ENCODE data around the gene MFSD6L. TPM values are rescaled to one million over a fixed set of nuclear protein-coding genes. Genes with fewer than 3 reads are reported as not detected.
A peak's percentile ranks its signal among the peaks of the same experiment; 100 is the strongest.

The MFSD6L gene
- total RNA-seq, 4 donors from 2014 or later = 0.17 to 0.33 TPM; not detected in 2

DNA sequence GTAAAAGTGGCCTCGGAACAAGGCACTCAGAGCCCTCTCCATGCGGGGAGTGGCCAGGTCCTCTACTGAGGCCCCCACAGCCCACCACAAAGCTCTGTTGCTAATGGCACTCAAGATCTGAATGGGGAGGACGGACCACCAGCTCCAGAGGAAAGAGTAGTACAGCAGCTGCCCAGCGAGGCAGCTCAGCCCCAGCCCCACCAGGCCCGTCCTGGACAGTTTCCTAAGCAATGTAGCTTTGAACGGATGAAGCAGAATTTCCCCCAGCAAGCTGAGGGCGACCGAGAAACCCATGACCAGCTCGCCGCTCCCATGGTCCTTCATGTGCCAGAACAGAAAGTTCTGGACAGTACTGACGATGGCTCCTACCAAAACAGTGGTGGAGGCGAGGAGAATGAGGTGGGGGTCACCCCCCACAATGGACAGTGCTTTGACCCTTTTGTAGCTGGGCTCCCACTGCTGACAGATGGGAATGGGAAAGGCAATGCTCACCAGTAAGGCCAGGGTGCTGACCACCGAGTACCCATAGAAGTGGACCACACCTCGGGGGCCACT, 1.5 kb downstream of the MFSD6L start:
- H3K4me1 ChIP-seq = peaks cover 0 to 9% (median 5%) of the 10 kb centered on the region in 4 donors
- no peaks in the 10 kb centered on the region for H3K9me3 ChIP-seq
- peak; percentile 68 for DNase-seq (ENCODE audit: extremely low spot score)
- H3K27me3 ChIP-seq = peaks cover 0 to 44% (median 3%) of the 10 kb centered on the region in 4 donors
- H3K4me3 ChIP-seq = no peak overlapping the region
- intact Hi-C loops (cut with DNase I) = no loop called here
- TF ChIP-seq EP300 (IDR thresholded peaks at IDR 0.05) (no peak), CTCF (IDR thresholded peaks at IDR 0.05) (no peak), POLR2A (IDR thresholded peaks at IDR 0.05; ENCODE audit: low read depth) (no peak), POLR2AphosphoS5 (IDR thresholded peaks at IDR 0.05) (no peak)
- peaks cover 0 to 2% (median 0%) of the 10 kb centered on the region in 4 donors for H3K36me3 ChIP-seq
- no peak overlapping the region for H3K27ac ChIP-seq (replicated peaks in 1 of 4)
- 82% methylated on average over 13 of the region's 14 CpGs for WGBS

DNA sequence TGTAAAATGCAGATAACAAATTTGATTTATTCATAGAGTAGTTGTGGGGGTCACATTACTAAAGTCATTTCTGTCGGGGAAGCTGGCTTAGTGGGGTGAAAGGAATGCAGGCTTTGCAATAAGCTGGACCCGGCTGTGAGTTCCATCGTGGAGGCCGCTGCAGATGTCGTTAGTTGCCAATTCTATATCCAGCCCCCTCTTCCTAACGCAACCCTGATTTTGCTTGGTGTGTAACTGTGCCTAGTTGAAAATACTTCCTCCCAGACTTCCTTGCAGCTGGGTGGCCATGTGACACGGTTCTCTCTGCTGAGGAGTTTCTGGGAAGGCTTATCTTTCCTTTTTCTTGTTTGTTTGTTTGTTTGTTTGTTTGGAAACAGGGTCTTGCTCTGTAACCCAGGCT, 4.5 kb downstream of the MFSD6L start:
- peak; percentile 66 for DNase-seq (ENCODE audit: extremely low spot score)
- TF ChIP-seq EP300 (IDR thresholded peaks at IDR 0.05) (no peak), CTCF (IDR thresholded peaks at IDR 0.05) (no peak), POLR2A (IDR thresholded peaks at IDR 0.05; ENCODE audit: low read depth) (no peak), POLR2AphosphoS5 (IDR thresholded peaks at IDR 0.05) (no peak)
- intact Hi-C loops (cut with DNase I) = no loop called here
- Histone ChIP-seq H3K4me1 (peaks cover 0 to 9% (median 5%) of the 10 kb centered on the region in 4 donors), H3K9me3 (peaks cover 0 to 16% (median 12%) of the 10 kb centered on the region in 4 donors), H3K27me3 (peaks cover 0 to 25% (median 3%) of the 10 kb centered on the region in 4 donors), H3K27ac (replicated peaks in 1 of 4) (no peak overlapping the region), H3K36me3 (no peaks in the 10 kb centered on the region), H3K4me3 (no peak overlapping the region)
- 55% methylated on average over 7 of the region's 7 CpGs for WGBS

DNA sequence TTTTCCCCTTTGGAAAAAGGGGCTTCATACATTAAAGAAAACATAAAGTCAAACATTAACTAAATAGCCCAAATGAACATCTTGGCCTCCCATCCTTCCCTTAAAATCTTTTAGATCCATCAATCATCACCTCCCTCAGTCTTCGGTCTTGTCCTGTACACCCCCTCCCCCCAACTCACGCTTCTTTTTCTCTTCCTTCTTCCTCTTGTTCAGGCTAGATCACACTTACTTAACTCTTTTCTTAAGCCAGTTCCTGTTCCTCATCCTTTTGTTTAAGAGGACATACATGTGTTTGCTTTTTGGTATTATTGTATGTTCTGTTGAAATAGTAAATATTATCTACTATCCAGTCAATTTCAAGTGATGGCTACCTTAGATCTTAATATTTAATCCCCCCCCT, 5.5 kb downstream of the MFSD6L start:
- peaks cover 0 to 15% (median 0%) of the 10 kb centered on the region in 4 donors for H3K27me3 ChIP-seq
- DNase-seq (ENCODE audit: extremely low spot score) = peak; percentile 86
- no peak overlapping the region for H3K27ac ChIP-seq (replicated peaks in 1 of 4)
- 39% methylated on average over 2 of the region's 2 CpGs for WGBS
- H3K4me1 ChIP-seq = no peaks in the 10 kb centered on the region
- H3K4me3 ChIP-seq = no peak overlapping the region
- H3K9me3 ChIP-seq = peaks cover 0 to 16% (median 12%) of the 10 kb centered on the region in 4 donors
- TF ChIP-seq EP300 (IDR thresholded peaks at IDR 0.05) = no peak
- no peak for TF ChIP-seq CTCF (IDR thresholded peaks at IDR 0.05)
- TF ChIP-seq POLR2AphosphoS5 (IDR thresholded peaks at IDR 0.05) = no peak
- no peak for TF ChIP-seq POLR2A (IDR thresholded peaks at IDR 0.05; ENCODE audit: low read depth)
- intact Hi-C loops (cut with DNase I) = no loop called here
- no peaks in the 10 kb centered on the region for H3K36me3 ChIP-seq

DNA sequence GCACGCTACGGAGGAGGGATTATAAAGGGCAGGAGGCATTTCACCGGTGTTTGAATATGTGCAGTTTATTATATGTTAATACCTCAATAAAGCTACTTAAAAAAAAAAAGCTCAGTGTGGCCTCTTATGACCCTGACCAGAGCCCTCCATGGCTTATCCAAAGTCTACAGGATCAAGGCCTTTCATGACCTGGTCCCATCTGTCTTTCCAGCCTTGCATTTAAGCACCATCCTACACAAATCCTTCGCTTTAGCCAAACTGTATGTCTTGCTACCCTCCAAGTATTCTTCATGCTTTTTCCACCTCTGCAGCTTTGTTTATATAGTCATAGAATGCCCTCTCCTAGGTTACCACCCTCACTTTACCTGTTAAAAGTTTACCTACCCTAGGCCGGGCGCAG, 6.5 kb downstream of the MFSD6L start:
- H3K36me3 ChIP-seq = no peaks in the 10 kb centered on the region
- 65% methylated on average over 6 of the region's 6 CpGs for WGBS
- peaks cover 0 to 16% (median 12%) of the 10 kb centered on the region in 4 donors for H3K9me3 ChIP-seq
- no peak overlapping the region for H3K4me3 ChIP-seq
- H3K27me3 ChIP-seq = peaks cover 0 to 5% (median 0%) of the 10 kb centered on the region in 4 donors
- H3K4me1 ChIP-seq = no peaks in the 10 kb centered on the region
- TF ChIP-seq POLR2A (IDR thresholded peaks at IDR 0.05; ENCODE audit: low read depth) (no peak), CTCF (IDR thresholded peaks at IDR 0.05) (no peak), POLR2AphosphoS5 (IDR thresholded peaks at IDR 0.05) (no peak)
- peak; percentile 55 for DNase-seq (ENCODE audit: extremely low spot score)
- intact Hi-C loops (cut with DNase I) = no loop called here
- H3K27ac ChIP-seq (replicated peaks in 1 of 4) = no peak overlapping the region

DNA sequence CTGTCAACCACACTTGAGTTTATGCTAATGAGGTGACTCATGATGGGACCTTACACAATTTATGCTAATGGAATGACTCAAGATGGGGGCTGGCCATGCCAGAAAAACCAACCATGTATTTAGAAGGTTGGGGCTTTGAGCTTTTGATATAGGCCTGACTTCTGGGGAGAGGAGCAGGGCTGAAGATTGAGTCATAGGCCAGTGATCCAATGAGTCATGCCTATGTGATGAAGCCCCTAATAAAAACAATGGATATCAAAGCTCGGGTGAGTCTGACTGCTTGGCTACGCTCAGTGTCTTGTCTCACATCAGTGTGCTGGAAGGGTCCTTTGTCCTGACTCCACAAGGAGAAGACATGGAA, 7.3 kb downstream of the MFSD6L start:
- intact Hi-C loops (cut with DNase I) = no loop called here
- peak; percentile 24 for DNase-seq (ENCODE audit: extremely low spot score)
- H3K4me3 ChIP-seq = no peak overlapping the region
- no peaks in the 10 kb centered on the region for H3K4me1 ChIP-seq
- no peak for TF ChIP-seq EP300 (IDR thresholded peaks at IDR 0.05)
- TF ChIP-seq POLR2AphosphoS5 (IDR thresholded peaks at IDR 0.05) = no peak
- TF ChIP-seq CTCF (IDR thresholded peaks at IDR 0.05) = no peak
- no peak for TF ChIP-seq POLR2A (IDR thresholded peaks at IDR 0.05; ENCODE audit: low read depth)
- no peak overlapping the region for H3K27ac ChIP-seq (replicated peaks in 1 of 4)
- H3K9me3 ChIP-seq = peaks cover 0 to 16% (median 12%) of the 10 kb centered on the region in 4 donors
- no peaks in the 10 kb centered on the region for H3K27me3 ChIP-seq
- H3K36me3 ChIP-seq = no peaks in the 10 kb centered on the region
- WGBS = 81% methylated on average over 2 of the region's 2 CpGs

Measured in esophagus muscularis mucosa (tissue), 4 donors.